NCI-H345 treated with DMSO at 0.1 percent for 48 hours (cell line): ENCODE data around the gene LRMDA.

Experiments
- DNase-seq: peaks from one replicate; lab custom pipeline; 2025; ENCODE audit not compliant: unreplicated experiment; lab: John Stamatoyannopoulos, UW

LRMDA gene

GRCh38 chr10:75401569-75402485 is 29.6 kb upstream of the LRMDA start, which contains the start of gene ZNF503:
Gene ZNF503 (minus strand): TSS chr10:75401764. CDS start chr10:75401419, 345 bp downstream.
- DNase-seq, result peak; percentile 87

GRCh38 chr10:75402486-75403143 is 28.8 kb upstream of the LRMDA start:
- DNase-seq, result peak; percentile 87

GRCh38 chr10:75403144-75403938 is 28.1 kb upstream of the LRMDA start:
- DNase-seq, result peak; percentile 39

- peak; percentile 74 for DNase-seq
These were observed 27.2 kb upstream of the LRMDA start for GRCh38 chr10:75403939-75404814.

- DNase-seq, result no peak
These were observed 26.4 kb upstream of the LRMDA start for GRCh38 chr10:75404815-75405597.

GRCh38 chr10:75405598-75406461 is 25.6 kb upstream of the LRMDA start:
- DNase-seq, result no peak

- DNase-seq, result no peak
These were observed 24.8 kb upstream of the LRMDA start for GRCh38 chr10:75406462-75407223.

GRCh38 chr10:75407224-75407712 is 24.2 kb upstream of the LRMDA start:
- no peak for DNase-seq

- no peak for DNase-seq
These were observed 23.5 kb upstream of the LRMDA start for GRCh38 chr10:75407713-75408508.

- DNase-seq, result no peak
These were observed 22.9 kb upstream of the LRMDA start for GRCh38 chr10:75408509-75408875.

GRCh38 chr10:75408911-75409885 is 22.2 kb upstream of the LRMDA start:
- peak; percentile 36 for DNase-seq

- no peak for DNase-seq
These were observed 21.1 kb upstream of the LRMDA start for GRCh38 chr10:75410132-75411005.

- DNase-seq, result no peak
These were observed 16.9 kb upstream of the LRMDA start for GRCh38 chr10:75414527-75414926.

- DNase-seq, result no peak
These were observed 13.9 kb upstream of the LRMDA start for GRCh38 chr10:75417522-75417927.

GRCh38 chr10:75418293-75418692 is 13.1 kb upstream of the LRMDA start:
- no peak for DNase-seq
